ENCODE data around the gene CDKL1.
"Not testable (repeated sequence)": the region's sequence is repeated elsewhere in the genome, so short reads cannot be mapped to it uniquely, and the experiment has no call there.

Gene CDKL1

DNA sequence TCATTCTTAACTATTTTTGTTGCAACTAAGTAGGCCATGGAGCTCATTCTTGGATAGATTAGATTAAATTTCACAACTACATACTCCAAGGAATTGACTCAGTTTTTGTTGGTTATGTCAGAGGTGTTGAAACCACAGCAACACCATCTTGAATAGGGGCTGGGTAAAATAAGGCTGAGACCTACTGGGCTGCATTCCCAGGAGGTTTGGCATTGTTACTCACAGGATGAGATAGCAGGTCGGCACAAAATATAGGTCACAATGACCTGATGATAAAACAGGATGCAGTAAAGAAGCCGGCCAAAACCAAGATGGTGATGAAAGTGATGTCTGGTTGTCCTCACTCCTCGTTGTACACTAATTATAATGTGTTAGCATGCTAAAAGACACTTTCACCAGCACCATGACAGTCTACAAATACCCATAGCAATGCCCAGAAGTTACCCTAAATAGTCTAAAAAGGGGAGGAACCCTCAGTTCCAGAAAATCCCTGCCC lies 63.6 kb downstream of the CDKL1 start:
- no peak for DNase-seq (ENCODE audit: low spot score)

DNA sequence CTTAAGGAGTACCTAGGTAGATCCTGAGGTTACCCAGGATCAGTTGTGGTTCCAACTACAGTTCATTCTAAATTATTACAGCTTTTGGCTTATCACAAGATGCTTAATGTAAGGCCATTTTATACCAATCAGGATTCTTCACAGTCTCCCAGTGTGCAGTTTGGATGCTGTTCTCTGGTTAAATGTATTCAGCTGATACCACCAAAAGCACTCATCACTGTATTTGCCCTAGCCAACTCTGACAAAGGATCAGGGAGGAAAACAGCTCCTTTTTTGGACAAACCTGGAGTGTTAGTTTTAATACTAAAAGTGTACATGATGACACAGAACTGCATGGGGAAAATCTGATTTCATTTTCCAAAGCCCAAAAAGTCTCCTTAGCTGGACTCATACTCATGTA lies 65.1 kb downstream of the CDKL1 start:
- no peak for DNase-seq (ENCODE audit: low spot score)

DNA sequence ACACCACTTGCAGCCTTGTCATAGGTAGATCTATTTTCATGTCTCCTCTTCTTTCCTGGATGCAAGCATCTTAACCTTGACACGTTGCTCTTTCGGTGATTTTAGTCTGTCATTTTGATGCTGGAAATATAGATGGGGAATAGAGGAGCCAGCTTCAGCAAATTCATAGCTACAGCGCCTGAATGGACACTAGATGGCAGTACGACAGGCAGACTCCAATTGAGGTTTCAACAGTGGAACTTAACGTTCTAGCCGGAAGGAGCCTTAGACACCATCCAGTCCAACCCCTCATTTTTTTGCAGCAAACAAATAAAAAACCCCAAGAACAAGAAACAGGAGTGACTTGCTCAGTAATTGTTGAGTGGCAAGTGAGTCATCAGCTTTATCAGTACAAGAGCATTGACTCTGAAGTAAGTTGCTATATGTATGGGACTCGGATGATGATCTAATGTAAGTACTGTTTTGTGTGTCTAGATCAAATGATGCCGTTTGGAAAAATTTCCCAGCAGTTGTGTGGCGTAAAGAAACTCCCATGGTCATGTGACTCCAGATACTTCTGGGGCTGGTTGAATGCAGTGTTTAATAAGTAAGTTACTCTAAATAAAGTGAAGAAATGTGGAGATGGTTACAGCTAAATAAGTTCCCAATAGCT lies 75.5 kb downstream of the CDKL1 start:
- DNase-seq (ENCODE audit: low spot score), result peak; percentile 94

DNA sequence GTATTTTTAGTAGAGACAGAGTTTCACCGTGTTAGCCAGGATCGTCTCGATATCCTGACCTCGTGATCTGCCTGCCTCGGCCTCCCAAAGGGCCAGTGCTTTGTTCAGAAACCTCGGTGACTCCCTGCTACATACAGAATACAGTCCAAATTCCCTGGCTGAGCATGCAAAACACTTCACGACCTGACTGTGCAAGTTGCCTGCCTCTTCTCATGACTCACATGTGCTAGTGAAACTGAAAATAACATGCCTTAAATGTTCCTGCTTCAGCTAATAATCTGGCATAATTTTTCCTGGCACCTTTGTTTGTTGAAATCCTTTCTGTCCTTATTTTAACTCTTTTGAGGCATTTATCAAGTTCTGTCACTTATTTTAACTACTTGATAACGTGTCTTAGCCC lies 76.4 kb downstream of the CDKL1 start:
- DNase-seq (ENCODE audit: low spot score), result peak; percentile 72

DNA sequence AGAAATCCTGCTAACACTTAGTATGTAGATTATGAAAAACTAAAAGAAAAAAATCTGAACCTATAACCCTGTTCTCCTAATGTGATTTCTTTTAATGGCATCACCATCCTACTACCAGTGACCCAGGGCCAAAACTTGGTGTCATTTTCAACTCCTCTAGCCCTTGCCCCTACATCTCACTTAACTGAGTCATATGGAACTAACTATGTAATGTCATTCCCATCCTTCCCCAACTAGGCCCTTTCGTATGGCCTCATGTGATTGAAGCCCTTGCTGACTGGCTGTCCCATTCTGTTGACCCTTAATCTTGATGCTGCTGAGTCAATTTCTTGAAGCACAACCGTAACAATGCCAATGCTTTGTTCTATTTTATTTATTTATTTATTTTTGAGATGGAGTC lies 77.0 kb downstream of the CDKL1 start:
- no peak for DNase-seq (ENCODE audit: low spot score)

DNA sequence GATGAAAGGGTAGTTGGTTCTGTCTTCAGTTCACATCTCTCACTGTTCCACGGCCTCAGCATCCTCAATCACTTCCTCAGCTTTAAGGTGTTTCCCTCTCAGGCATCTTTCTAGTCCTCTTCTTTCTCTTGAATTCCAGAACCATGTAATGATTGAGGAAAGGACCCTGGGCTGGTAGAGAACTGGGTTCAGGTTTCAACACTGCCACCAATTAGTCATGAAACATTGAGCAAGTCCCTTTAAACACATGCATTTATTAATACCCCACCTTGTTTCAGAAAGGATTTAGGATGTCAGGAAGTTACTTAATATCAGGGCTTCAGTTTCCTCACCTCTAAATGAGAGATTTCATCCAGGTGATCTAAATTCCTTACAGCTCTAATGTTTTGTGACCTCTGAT lies 77.4 kb downstream of the CDKL1 start:
- peak; percentile 39 for DNase-seq (ENCODE audit: low spot score)

DNA sequence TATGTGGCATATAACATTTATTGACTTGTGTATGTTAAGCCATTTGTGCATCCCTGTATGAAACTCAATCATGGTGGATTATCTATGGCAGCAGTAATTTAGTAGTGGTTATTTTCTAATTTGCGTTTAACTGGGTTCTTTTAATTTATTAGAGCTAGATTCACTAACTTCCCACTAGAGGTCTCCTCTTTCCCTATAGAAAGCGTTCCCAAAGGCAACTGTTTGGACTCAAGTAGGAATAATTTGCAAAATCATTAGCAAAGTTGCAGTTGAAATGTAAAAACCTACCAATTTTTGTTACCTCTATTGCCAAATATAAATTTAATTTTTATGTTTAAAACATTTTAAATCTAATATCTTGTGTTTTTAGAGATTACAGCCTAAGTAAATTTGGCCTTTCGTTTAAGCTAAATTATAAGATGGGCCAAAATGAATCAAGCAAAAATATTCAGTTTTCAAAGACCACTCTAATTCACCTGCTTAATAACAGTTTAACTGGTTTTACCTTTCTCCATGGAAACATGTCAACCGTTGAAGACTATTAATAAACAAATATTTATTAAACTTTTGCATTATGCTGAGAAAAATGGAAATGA lies 78.6 kb downstream of the CDKL1 start:
- DNase-seq (ENCODE audit: low spot score), result peak; percentile 80

DNA sequence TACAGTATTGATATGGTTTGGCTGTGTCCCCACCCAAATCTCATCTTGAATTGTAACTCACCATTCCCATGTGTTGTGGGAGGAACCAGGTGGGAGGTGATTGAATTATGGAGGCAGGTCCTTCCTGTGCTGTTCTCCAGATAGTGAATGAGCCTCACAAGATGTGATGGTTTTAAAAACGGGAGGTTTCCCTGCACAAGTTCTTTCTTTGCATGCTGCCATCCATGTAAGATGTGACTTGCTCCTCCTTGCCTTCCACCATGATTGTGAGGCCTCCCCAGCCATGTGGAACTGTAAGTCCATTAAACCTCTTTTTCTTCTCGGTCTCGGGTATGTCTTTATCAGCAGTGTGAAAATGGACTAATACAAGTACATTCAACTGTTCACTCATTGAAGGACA lies 82.6 kb downstream of the CDKL1 start:
- not testable (repeated sequence) for DNase-seq (ENCODE audit: low spot score)

DNA sequence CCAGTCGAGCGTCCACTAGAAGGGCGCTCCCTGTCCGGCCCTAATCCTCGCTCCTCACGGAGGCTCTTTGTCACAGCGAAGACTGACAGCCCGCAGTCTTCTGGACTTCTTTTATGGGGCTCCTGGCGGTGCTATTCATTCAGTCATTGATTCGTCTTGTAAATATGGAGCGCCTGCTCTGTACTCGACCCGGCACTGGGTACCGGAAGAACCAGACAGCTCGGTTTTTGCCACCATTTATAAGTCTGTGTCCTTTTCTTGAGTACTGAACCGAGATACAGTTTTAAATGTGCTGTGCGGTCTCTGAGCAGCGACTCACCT lies 84.0 kb downstream of the CDKL1 start:
- no peak for DNase-seq (ENCODE audit: low spot score)

DNA sequence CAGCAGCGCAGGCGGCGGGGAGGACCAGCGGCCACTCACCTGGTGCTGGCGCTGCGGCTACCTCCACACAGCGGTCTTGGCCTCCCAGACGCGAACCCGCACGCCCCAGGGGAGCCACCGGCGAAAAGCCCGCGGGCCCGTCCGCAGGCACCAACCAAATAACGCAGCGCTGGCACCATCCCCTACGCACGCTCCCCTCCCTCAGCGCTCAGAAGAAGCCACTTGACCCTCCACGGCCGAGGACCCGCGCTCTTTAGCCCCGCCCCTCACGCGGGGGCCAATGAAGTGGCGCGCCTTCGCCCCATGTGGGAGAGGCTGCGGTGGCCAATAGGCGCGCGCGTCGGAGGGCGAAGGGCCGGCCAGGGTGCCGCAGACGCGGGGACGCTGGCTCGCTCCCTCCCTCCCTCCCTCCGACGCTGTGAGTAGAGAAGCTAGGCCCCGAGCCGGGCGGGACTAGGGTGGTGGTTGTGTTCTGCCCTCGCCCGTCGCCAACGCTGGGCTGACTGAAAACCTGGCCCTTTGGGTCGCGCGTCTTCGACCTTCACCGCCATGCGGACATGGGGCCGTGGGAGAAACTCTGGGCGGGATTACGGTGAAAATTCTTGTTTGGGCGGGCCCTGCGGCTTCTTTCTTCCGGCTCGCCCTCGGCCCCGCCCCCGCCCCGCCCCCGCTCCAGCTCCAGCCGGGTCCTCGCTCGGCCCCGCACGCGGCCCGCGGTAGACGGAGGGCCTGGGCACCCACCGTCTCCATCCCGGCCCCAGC lies 84.5 kb downstream of the CDKL1 start, which contains the start of the genes DMAC2L and L2HGDH:
Gene DMAC2L, plus strand, starts transcription at position 353 of the 762 bp plus-strand sequence. CDS start 9,164 bp downstream, outside the sequence.
Gene L2HGDH, minus strand, starts transcription at position 258 of the 762 bp plus-strand sequence. Its CDS starts 79 bp downstream, at position 179.
- DNase-seq (ENCODE audit: low spot score), result peak; percentile 95

DNA sequence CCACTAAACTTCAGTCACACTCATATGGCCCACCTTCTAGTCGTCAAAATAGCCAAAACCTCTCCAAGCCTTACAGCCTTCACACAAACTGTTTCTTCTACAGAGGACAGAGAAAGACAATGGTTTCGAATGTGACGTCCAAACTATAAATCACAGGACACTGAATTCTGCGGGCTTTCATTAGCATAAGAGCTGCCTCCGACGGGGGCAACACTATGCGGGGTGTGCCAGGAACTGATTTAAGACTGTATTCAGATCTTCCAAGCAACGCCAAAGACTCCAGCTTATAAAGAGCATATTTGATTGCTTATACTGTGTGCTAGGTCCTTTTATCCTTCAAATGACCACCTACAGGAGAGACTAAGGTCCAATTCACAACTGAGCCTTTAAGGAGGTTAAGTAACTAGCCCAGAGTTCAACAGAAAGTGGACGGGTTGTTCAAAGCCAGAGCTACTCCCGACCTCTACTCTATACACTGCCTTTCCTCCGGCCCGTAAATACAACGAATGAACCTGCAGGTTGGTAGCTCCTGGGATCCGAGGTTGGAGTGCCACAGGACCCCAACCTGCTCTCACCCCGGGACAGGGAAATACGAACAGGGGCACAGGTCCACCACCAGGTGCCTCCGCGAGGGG lies 85.2 kb downstream of the CDKL1 start:
- no peak for DNase-seq (ENCODE audit: low spot score)

DNA sequence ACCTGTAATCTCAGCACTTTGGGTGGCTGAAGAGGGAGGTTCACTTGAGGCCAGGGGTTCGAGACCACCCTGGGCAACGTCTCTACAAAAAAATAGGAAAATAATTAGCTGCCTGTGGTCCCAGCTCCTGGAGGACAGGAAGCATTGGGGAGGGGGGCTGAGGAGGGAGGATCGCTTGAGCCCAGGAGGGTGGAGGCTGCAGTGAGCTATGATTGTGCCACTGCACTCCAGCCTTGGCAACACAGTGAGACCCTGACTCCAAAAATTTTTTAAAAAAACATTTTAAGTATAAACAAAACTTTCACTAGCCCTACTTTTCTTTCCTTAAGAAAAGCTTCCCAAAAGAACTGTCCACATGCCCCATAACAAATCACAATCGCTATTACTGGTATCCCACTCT lies 86.2 kb downstream of the CDKL1 start:
- no peak for DNase-seq (ENCODE audit: low spot score)

DNA sequence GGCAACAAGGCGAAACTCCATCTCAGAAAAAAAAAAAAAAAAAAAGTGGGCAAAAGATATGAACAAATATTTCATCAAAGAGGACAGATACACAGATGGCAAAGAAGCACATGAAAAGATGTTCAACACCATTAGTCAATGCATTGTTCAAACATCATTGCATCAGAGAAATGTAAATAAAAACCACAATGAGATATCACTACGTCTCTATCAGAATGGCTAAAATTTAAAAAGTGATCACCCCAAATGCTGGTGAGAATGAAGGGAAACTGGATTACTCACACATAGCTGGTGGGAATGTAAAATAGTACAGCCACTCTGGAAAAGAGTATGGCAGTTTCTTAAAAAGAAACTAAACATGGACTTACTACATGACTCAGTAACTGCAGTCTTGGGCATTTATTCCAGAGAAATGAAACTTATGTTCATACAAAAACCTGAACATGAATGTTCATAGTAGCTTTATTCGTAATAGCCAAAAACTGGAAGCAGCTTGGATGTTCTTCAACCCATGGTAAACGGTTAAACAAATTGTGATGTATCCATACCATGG lies 88.2 kb downstream of the CDKL1 start:
- no peak for DNase-seq (ENCODE audit: low spot score)

DNA sequence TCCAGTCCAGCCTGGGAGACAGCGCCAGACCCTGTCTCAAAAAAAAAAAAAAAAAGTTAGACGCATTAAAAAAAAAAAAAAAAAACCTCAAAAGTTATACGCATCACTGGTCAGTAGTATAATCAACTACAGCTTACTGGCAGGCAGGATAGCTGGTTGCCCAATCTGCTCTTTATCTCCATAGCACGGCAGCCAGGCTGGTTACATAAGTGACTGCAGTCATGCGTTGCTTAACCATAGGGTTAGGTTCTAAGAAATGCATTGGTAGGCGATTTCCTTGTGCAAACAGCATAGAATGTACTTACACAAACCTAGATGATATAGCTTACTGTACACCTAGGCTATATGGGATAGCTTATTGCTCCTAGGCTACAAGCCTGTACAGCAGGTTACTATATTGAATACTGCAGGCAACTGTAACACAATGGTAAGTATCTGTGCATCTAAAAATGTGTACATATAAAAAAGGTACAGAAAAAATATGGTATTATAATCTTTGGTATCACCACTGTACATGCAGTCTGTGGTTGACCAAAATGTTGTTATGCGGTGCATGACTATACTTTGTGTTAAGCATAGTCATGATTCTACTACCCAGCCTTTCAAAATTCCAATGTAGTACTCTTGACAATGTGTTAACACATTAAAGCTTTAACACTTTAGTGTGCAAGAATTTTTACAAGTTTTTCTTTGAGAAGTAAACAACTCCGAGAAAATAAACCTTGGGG lies 92.8 kb downstream of the CDKL1 start:
- DNase-seq (ENCODE audit: low spot score), result peak; percentile 64

DNA sequence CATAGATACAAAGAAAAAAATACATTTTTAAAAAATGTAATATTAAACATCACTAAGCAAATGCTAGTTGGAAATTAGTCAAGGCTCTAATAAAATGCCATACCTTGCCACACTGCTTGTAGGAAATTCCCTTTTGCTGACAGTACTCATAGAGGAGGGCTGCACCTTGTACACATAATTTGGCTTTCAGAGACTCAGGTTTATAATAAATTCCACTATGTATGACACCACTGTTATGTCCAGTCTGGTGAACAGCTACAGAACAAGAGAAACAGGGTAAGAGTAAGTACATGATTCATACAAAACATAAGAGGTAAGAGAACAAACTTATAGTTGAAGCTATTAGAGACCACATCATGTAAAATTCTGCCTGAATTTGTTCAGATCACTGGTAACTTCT lies 94.8 kb downstream of the CDKL1 start:
- DNase-seq (ENCODE audit: low spot score), result no peak

DNA sequence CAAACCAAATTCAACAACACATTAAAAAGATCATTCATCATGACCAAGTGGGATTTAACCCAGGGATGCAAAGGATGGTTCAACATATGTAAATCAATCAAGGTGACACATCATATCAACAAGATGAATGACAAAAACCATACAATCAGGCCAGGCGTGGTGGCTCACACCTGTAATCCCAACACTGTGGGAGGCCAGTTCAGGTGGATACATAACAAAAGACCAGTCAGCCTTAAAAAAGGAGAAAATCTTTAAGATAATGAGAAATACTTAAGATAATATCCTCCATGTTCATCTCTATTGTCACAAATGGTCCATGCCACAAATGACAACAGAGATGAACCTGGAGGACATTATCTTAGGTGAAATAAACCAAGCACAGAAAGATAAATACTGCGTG lies 97.1 kb downstream of the CDKL1 start:
- DNase-seq (ENCODE audit: low spot score), result no peak

DNA sequence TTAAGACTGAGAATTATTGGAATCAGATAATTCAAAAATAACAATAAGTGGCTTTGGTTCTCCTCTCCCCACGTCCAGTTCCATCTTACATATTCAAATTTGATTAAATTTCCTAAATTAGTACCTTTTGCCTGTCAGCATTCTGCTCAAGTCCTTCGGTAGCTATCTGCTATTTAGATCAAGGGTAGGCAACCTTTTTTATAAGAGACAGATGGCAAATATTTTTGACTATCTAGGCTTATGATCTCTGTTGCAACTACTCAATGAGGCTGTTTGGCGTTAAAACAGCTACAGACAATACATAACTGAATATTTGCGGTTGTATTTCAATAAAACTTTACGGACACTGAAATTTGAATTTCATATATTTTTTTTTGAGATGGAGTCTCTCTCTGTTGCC lies 106.4 kb downstream of the CDKL1 start:
- DNase-seq (ENCODE audit: low spot score), result no peak

DNA sequence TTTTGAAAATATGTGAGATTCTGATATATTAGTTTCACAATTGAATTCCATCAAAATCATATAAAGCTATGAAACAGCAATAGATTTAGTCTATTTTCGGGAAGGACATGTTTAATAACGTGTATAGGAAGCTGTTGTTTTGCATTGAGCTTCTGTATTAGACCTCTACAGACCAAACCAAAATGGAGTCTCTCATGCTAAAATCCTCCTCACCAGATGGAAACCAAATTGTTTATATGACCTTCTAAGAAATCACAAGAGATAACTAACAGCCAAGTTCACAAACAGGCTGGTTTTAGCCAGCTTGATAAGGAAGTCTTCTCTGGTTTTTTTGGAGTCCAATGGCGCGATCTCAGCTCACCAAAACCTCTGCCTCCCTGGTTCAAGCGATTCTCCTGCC lies 108.5 kb downstream of the CDKL1 start:
- no peak for DNase-seq (ENCODE audit: low spot score)

DNA sequence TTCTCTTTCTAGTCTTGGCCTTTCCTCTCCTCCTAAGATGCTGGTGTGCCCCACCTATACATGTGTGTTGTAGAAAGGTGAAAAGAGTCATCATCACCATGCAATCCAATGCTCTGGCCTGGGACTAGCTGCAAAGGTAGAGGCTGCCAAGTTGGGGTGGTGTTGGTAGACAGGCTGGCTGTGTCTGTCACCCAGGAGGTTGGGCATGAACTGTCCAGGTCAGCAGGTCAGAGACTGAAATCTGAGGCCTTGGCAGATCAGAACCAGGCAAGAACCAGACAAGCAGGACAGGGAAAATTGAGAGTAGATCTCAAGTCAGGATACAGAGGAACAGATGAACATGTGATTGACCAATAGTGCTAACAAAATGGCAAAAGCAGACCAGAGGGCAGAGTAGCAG lies 110.8 kb downstream of the CDKL1 start:
- no peak for DNase-seq (ENCODE audit: low spot score)

Data from hematopoietic multipotent progenitor cell treated with erythropoietin and hydrocortisone succinate and interleukin-3 and kit ligand, for 17 days (in vitro differentiated cells).